ENCODE data around the gene MAP3K14. TPM values are rescaled to one million over a fixed set of nuclear protein-coding genes. Genes with fewer than 3 reads are reported as not detected.
A peak's percentile ranks its signal among the peaks of the same experiment; 100 is the strongest.

MAP3K14 gene
- total and polyA plus RNA-seq, 10 of the 15 experiments (the other 5 are each of a cell fraction or from before 2014, with no cell fraction given): 2.1 to 33.3 (median 19.7) TPM

DNA sequence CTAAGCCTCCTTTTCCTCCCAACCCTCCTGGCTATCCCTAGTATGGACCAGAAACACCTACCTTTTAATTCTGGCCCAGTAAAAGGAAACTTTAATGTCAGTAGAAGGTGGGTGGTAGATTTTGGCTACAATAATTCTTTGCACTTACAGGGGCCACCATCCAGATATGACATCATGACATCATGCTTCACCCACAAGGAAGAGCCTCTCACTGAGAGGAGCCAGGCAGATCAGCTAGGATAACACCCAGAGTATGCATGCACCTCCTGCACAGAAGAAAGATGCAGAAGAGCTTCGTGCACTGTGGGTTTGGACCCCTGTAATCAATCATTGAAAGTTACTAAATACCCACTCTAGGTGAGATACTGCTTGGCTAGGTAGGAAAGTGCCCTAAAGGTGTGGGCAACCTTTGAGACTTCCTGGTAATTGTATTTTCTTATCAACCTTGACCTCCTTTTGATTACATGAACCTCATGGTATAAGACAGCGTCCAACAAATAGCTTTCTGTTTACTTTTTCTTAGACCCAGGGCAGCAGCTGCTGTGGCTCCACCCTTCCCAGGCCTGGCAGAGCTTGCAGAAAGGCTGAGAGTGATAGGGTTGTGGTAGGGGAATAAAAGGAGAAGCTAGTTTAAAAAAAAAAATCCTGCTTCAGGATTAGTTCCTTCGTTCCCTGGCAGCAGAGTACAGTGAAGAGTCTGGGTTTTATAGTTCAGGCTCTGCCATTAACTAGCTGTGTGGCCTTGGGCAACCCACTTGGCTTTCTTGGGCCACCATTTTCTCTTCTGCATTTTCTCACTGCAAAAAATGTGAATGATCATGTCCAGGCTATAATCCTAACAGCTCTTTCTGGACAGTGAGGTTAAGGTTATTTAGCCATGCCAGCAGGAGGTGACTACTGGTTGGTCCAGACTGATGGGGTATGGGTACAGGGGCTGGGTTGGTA is 6.2 kb downstream of the MAP3K14 start:
- Histone ChIP-seq H3K79me2 (ENCODE audit: control insufficient read depth, insufficient read depth, low read length) (peaks cover 95% of the 10 kb centered on the region), H3K4me2 (ENCODE audit: control insufficient read depth, insufficient read depth) (peak overlapping the region; percentile 80), H2AFZ (ENCODE audit: control insufficient read depth, low read depth, low read length) (no peak overlapping the region), H3K36me3 (ENCODE audit: control insufficient read depth in 2 of 2, insufficient read depth in 2 of 2, low read length in 1 of 2) (peaks cover 5 to 15% of the 10 kb centered on the region in 2 experiments), H3K27me3 (replicated peaks in 1 of 2; ENCODE audit: control insufficient read depth in 2 of 2, insufficient read depth in 2 of 2, low read length in 1 of 2) (no peaks in the 10 kb centered on the region), H3K9me3 (replicated peaks; ENCODE audit: control insufficient read depth, insufficient read depth, low read length) (no peaks in the 10 kb centered on the region), H3K4me1 (ENCODE audit: control insufficient read depth, insufficient read depth, low read length) (peaks cover 66% of the 10 kb centered on the region), H3K27ac (ENCODE audit: control insufficient read depth, insufficient read depth) (peak overlapping the region; percentile 91), H3K4me3 (peak overlapping the region; percentile 57; the same call in 1 of the 2 replicates), H4K20me1 (ENCODE audit: control insufficient read depth, insufficient read depth) (no peaks in the 10 kb centered on the region), H3K9ac (ENCODE audit: control insufficient read depth, insufficient read depth, low read length) (peak overlapping the region; percentile 95)
- TF ChIP-seq WRNIP1 (IDR thresholded peaks at IDR 0.05; ENCODE audit: borderline replicate concordance, low read depth, low read length) (0 out of 2 replicates have a peak, but pooled peaks have one; percentile 15), SPI1 (IDR thresholded peaks at IDR 0.05; ENCODE audit: borderline replicate concordance, insufficient read depth, low read depth, low read length) (no peak), ATF7 (IDR thresholded peaks at IDR 0.05; ENCODE audit: low read depth) (peak; percentile 53)
- ChIA-PET RAD21 (ENCODE audit: unreplicated experiment) (interaction anchor here (0.8 to 9.6 kb wide), 14 partner anchors 7 to 92 kb away, joined by 4 to 216 read pairs (median 14); no protein-coding TSS in a partner anchor), SMC1A (ENCODE audit: uncharacterized antibody, unreplicated experiment) (interaction anchor here (0.8 to 17.3 kb wide), 21 partner anchors 8 to 96 kb away, joined by 3 to 171 read pairs (median 13); no protein-coding TSS in a partner anchor), POLR2A (interaction anchor here (0.6 to 11.6 kb wide), 13 partner anchors 8 to 162 kb away, joined by 3 to 203 read pairs (median 4); partner anchors contain the start of genes FMNL1 and HEXIM1), CTCF (interaction anchor here (0.5 to 13.2 kb wide), 21 partner anchors 9 to 90 kb away, joined by 3 to 194 read pairs (median 10); partner anchors contain the start of gene FMNL1)
- no peak for DNase-seq (ENCODE audit: low read depth, low spot score)
- WGBS (ENCODE audit: insufficient coverage, insufficient replicate concordance, low lambda C conversion rate, missing lambda C conversion rate): 38% methylated on average over 3 of the region's 3 CpGs
- in situ Hi-C loops (cut with MboI) (no loop called here), intact Hi-C loops (cut with micrococcal nuclease; ENCODE audit: unreplicated experiment) (no loop called here)
- no peak for ATAC-seq
- FAIRE-seq: no peak
- no TSS peak for BruUV-seq (replicated peaks)

DNA sequence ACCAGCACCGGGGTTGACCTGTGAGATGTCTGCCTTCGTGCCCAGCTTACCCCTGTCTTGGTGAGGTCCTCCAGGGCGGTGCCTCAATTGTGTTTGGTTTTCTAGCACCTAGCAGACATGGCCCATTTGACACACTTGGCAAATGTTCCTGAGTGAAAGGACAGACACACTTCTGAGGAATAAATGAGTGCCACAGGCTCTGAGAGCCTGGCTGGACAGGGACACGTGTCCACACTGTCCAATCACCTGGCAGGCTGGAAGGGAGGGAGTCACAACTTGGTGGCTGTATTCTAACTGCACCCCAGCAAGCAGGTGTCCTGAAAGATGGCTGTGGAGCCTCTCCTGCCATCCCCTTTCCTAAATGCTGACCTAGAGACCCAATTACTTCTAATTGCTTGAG is 7.4 kb downstream of the MAP3K14 start:
- SMC1A ChIA-PET (ENCODE audit: uncharacterized antibody, unreplicated experiment): interaction anchor here (1.5 to 17.3 kb wide), 8 partner anchors 9 to 90 kb away, joined by 3 to 171 read pairs (median 8); no protein-coding TSS in a partner anchor
- ATAC-seq (no peak), DNase-seq (ENCODE audit: low read depth, low spot score) (no peak), FAIRE-seq (no peak)
- 95% methylated on average over 4 of the region's 4 CpGs for WGBS (ENCODE audit: insufficient coverage, insufficient replicate concordance, low lambda C conversion rate, missing lambda C conversion rate)
- Histone ChIP-seq H3K4me3 (no peak overlapping the region), H3K79me2 (ENCODE audit: control insufficient read depth, insufficient read depth, low read length) (peaks cover 93% of the 10 kb centered on the region), H4K20me1 (ENCODE audit: control insufficient read depth, insufficient read depth) (no peaks in the 10 kb centered on the region), H3K36me3 (ENCODE audit: control insufficient read depth in 2 of 2, insufficient read depth in 2 of 2, low read length in 1 of 2) (peaks cover 5 to 18% of the 10 kb centered on the region in 2 experiments), H3K4me1 (ENCODE audit: control insufficient read depth, insufficient read depth, low read length) (peaks cover 75% of the 10 kb centered on the region), H3K27ac (ENCODE audit: control insufficient read depth, insufficient read depth) (peak overlapping the region; percentile 59), H3K4me2 (ENCODE audit: control insufficient read depth, insufficient read depth) (peak overlapping the region; percentile 51), H3K9me3 (replicated peaks; ENCODE audit: control insufficient read depth, insufficient read depth, low read length) (no peaks in the 10 kb centered on the region; the same call in 2 of the 3 replicates), H3K27me3 (replicated peaks in 1 of 2; ENCODE audit: control insufficient read depth in 2 of 2, insufficient read depth in 2 of 2, low read length in 1 of 2) (no peaks in the 10 kb centered on the region), H2AFZ (ENCODE audit: control insufficient read depth, low read depth, low read length) (no peak overlapping the region), H3K9ac (ENCODE audit: control insufficient read depth, insufficient read depth, low read length) (no peak overlapping the region)
- BruUV-seq (replicated peaks): no TSS peak
- intact Hi-C loops (cut with micrococcal nuclease; ENCODE audit: unreplicated experiment) (no loop called here), in situ Hi-C loops (cut with MboI) (no loop called here)
- RAD21 ChIA-PET (ENCODE audit: unreplicated experiment): interaction anchor here (3.3 to 12.1 kb wide), 2 partner anchors 6 to 83 kb away, joined by 22 to 216 read pairs; partner anchors contain the start of gene MAP3K14
- POLR2A ChIA-PET: interaction anchor here (2.8 to 11.6 kb wide), 3 partner anchors 11 to 85 kb away, joined by 11 to 140 read pairs (median 21); partner anchors contain the start of gene FMNL1
- CTCF ChIA-PET: interaction anchor here (0.9 to 13.2 kb wide), 6 partner anchors 10 to 75 kb away, joined by 3 to 194 read pairs (median 8); no protein-coding TSS in a partner anchor
- no peak for TF ChIP-seq TBL1XR1 (IDR thresholded peaks at IDR 0.05; ENCODE audit: low read depth, low read length)
- 0 out of 2 replicates have a peak, but pooled peaks have one; percentile 22 for TF ChIP-seq POLR2AphosphoS5 (IDR thresholded peaks at IDR 0.05; ENCODE audit: low read length)

Data from GM12878 (cell line).